Astrocyte (in vitro differentiated cells and primary cell): ENCODE measurements around the gene NDUFA13. TPM values are rescaled to one million over a fixed set of nuclear protein-coding genes. Genes with fewer than 3 reads are reported as not detected.

Experiments
- DNase-seq: peaks from one replicate; pipeline ENCODE4 v3.0.0-alpha.2; 2010; ENCODE audit warnings: low read depth
- FAIRE-seq: peaks from 2 replicates; lab custom pipeline; 2011; peaks lifted over from hg19 to GRCh38; lab: Jason Lieb, UNC
- H2AFZ ChIP-seq: 2 replicates; pipeline ENCODE4 v1.6.0; 2012; ENCODE audit warnings: low read depth, low read length, inconsistent platforms
- H3K27ac ChIP-seq: 2 replicates; pipeline ENCODE4 v1.5.1; 2011; ENCODE audit warnings: low read depth, low read length, inconsistent platforms
- H3K27me3 ChIP-seq: 2 replicates; pipeline ENCODE4 v1.6.0; 2011; ENCODE audit warnings: low read length, inconsistent platforms; ENCODE audit not compliant: insufficient read depth
- H3K36me3 ChIP-seq: 2 replicates; pipeline ENCODE4 v1.5.1; 2011; ENCODE audit warnings: low read length, inconsistent platforms; ENCODE audit not compliant: insufficient read depth
- H3K4me1 ChIP-seq: 2 replicates; pipeline ENCODE4 v1.5.1; 2011; ENCODE audit warnings: low read length, inconsistent platforms; ENCODE audit not compliant: insufficient read depth
- H3K4me2 ChIP-seq: 2 replicates; pipeline ENCODE4 v1.6.0; 2012; ENCODE audit warnings: low read length, inconsistent platforms
- H3K4me3 ChIP-seq: 2 replicates; pipeline ENCODE4 v1.5.1; 2011; ENCODE audit warnings: low read depth, mild to moderate bottlenecking, low read length, inconsistent platforms; ENCODE audit not compliant: insufficient read depth
- H3K79me2 ChIP-seq: 2 replicates; pipeline ENCODE4 v1.6.0; 2012; ENCODE audit warnings: mild to moderate bottlenecking, low read length, inconsistent platforms; ENCODE audit not compliant: insufficient read depth
- H3K9ac ChIP-seq: 2 replicates; pipeline ENCODE4 v1.6.0; 2012; ENCODE audit warnings: mild to moderate bottlenecking, low read length, inconsistent platforms
- H3K9me3 ChIP-seq: 2 replicates; pipeline ENCODE4 v1.5.1; 2012; ENCODE audit warnings: low read depth, mild to moderate bottlenecking, low read length, inconsistent platforms; ENCODE audit not compliant: insufficient read depth
- H4K20me1 ChIP-seq: 2 replicates; pipeline ENCODE4 v1.6.0; 2012; ENCODE audit warnings: low read length, inconsistent platforms; ENCODE audit not compliant: insufficient read depth
- H3K27ac Mint-ChIP-seq: one replicate; pipeline ENCODE4 v1.8.0; 2021; ENCODE audit warnings: mild to moderate bottlenecking, mixed read lengths; ENCODE audit not compliant: unreplicated experiment
- H3K27me3 Mint-ChIP-seq: one replicate; pipeline ENCODE4 v1.8.0; 2021; ENCODE audit warnings: low read depth, mixed read lengths; ENCODE audit not compliant: unreplicated experiment
- H3K36me3 Mint-ChIP-seq: one replicate; pipeline ENCODE4 v1.8.0; 2021; ENCODE audit warnings: low read depth, mixed read lengths; ENCODE audit not compliant: unreplicated experiment
- H3K4me1 Mint-ChIP-seq: one replicate; pipeline ENCODE4 v1.8.0; 2021; ENCODE audit warnings: low read depth, mixed read lengths; ENCODE audit not compliant: unreplicated experiment
- H3K4me3 Mint-ChIP-seq: one replicate; pipeline ENCODE4 v1.8.0; 2021; ENCODE audit warnings: mild to moderate bottlenecking, moderate library complexity, mixed read lengths; ENCODE audit not compliant: unreplicated experiment
- H3K9me3 Mint-ChIP-seq: one replicate; pipeline ENCODE4 v1.8.0; 2021; ENCODE audit warnings: mild to moderate bottlenecking, mixed read lengths; ENCODE audit not compliant: unreplicated experiment
- CTCF ChIP-seq: IDR thresholded peaks from 2 replicates; pipeline ENCODE4 v1.5.1; 2011; ENCODE audit warnings: low read depth, mild to moderate bottlenecking, inconsistent platforms, low read length, moderate library complexity; ENCODE audit not compliant: insufficient read depth
- EZH2 ChIP-seq: IDR thresholded peaks from 2 replicates; pipeline ENCODE4 v1.6.1; 2012; ENCODE audit warnings: mild to moderate bottlenecking, low read length, inconsistent platforms; ENCODE audit not compliant: insufficient read depth
- total RNA-seq: library from RNA; stranded (reverse); gene quantifications from 2 replicates; pipeline ENCODE4 v1.2.1, GENCODE V29; 2021

NDUFA13 gene
- total RNA-seq, 1 donor from 2014 or later: 311 TPM

- Histone ChIP-seq H4K20me1 (peaks cover 29% of the 10 kb centered on the region), H3K9me3 (no peaks in the 10 kb centered on the region), H3K4me3 (no peak overlapping the region), H3K27ac (no peak overlapping the region), H3K79me2 (no peaks in the 10 kb centered on the region), H3K9ac (no peak overlapping the region), H3K27me3 (peaks cover 12% of the 10 kb centered on the region), H3K4me1 (no peaks in the 10 kb centered on the region), H3K4me2 (no peak overlapping the region), H3K36me3 (no peaks in the 10 kb centered on the region), H2AFZ (no peak overlapping the region)
- FAIRE-seq (no peak), DNase-seq (no peak)
- Mint-ChIP-seq H3K27ac (no peak overlapping the region), H3K27me3 (peaks cover 9% of the 10 kb centered on the region), H3K9me3 (peaks cover 2% of the 10 kb centered on the region), H3K4me1 (peaks cover 28% of the 10 kb centered on the region), H3K36me3 (peaks cover 10% of the 10 kb centered on the region), H3K4me3 (peak overlapping the region; percentile 61)
- TF ChIP-seq CTCF (no peak), EZH2 (no peak)
These were observed 17.8 kb downstream of the NDUFA13 start for GRCh38 chr19:19533841-19534240.

GRCh38 chr19:19534556-19535265 is 18.7 kb downstream of the NDUFA13 start:
- H3K27ac Mint-ChIP-seq: no peak overlapping the region
- H3K4me3 Mint-ChIP-seq: peak overlapping the region; percentile 61

More at GRCh38 chr19:19534556-19535265, 18.7 kb downstream of the NDUFA13 start:
- Histone ChIP-seq H2AFZ (no peak overlapping the region), H3K36me3 (no peaks in the 10 kb centered on the region), H3K4me3 (no peak overlapping the region), H3K27me3 (peaks cover 14% of the 10 kb centered on the region), H3K9ac (no peak overlapping the region), H3K9me3 (no peaks in the 10 kb centered on the region), H4K20me1 (peaks cover 22% of the 10 kb centered on the region), H3K4me1 (no peaks in the 10 kb centered on the region), H3K79me2 (no peaks in the 10 kb centered on the region), H3K4me2 (no peak overlapping the region), H3K27ac (no peak overlapping the region)
- Mint-ChIP-seq H3K9me3 (peaks cover 2% of the 10 kb centered on the region), H3K4me1 (peaks cover 29% of the 10 kb centered on the region), H3K36me3 (peaks cover 9% of the 10 kb centered on the region), H3K27me3 (peaks cover 11% of the 10 kb centered on the region)
- no peak for TF ChIP-seq EZH2
- no peak for TF ChIP-seq CTCF
- FAIRE-seq: no peak
- no peak for DNase-seq
